ENCODE data around the gene TIMP1. TPM values are rescaled to one million over a fixed set of nuclear protein-coding genes. Genes with fewer than 3 reads are reported as not detected.

The TIMP1 gene
- total RNA-seq, 1 experiment from 2014 or later: 35.4 TPM

DNA sequence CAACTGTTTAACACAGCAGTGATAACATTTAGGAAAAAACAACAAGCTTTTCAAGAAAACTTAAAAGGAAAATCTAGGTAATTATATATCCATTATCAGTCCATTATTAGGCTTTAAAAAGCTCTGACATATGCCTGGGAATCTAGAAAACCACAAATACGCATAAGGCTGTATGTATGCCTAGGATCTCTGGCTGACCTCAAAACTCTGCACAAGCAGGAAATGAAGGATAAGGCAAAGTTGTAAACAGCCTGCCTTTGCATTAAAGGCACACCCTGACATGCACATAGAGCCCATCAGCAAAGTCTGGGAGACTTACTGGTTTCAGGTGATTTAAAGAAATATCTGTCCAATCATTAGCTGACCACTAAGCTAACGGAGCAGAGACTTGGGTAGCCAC is 14.0 kb downstream of the TIMP1 start:
- no peaks in the 10 kb centered on the region for H3K27me3 Mint-ChIP-seq (ENCODE audit: low read depth)
- TF ChIP-seq CBFB (CRISPR knock-in tag; IDR thresholded peaks at IDR 0.05; ENCODE audit: low read depth) (no peak), NFYB (CRISPR knock-in tag; conservative IDR thresholded peaks at IDR 0.05; ENCODE audit: low read depth) (no peak), SMAD4 (CRISPR knock-in tag; IDR thresholded peaks at IDR 0.05) (no peak), ESRRA (CRISPR knock-in tag; IDR thresholded peaks at IDR 0.05; ENCODE audit: borderline replicate concordance) (no peak), HMGA2 (CRISPR knock-in tag; IDR thresholded peaks at IDR 0.05) (no peak), RELA (CRISPR knock-in tag; IDR thresholded peaks at IDR 0.05; ENCODE audit: borderline replicate concordance) (no peak), JAZF1 (CRISPR knock-in tag; IDR thresholded peaks at IDR 0.05) (no peak)
- TF ChIP-seq, protein P1, sequence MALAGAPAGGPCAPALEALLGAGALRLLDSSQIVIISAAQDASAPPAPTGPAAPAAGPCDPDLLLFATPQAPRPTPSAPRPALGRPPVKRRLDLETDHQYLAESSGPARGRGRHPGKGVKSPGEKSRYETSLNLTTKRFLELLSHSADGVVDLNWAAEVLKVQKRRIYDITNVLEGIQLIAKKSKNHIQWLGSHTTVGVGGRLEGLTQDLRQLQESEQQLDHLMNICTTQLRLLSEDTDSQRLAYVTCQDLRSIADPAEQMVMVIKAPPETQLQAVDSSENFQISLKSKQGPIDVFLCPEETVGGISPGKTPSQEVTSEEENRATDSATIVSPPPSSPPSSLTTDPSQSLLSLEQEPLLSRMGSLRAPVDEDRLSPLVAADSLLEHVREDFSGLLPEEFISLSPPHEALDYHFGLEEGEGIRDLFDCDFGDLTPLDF (CRISPR knock-in tag; IDR thresholded peaks at IDR 0.05): no peak
- TF ChIP-seq, protein P2, sequence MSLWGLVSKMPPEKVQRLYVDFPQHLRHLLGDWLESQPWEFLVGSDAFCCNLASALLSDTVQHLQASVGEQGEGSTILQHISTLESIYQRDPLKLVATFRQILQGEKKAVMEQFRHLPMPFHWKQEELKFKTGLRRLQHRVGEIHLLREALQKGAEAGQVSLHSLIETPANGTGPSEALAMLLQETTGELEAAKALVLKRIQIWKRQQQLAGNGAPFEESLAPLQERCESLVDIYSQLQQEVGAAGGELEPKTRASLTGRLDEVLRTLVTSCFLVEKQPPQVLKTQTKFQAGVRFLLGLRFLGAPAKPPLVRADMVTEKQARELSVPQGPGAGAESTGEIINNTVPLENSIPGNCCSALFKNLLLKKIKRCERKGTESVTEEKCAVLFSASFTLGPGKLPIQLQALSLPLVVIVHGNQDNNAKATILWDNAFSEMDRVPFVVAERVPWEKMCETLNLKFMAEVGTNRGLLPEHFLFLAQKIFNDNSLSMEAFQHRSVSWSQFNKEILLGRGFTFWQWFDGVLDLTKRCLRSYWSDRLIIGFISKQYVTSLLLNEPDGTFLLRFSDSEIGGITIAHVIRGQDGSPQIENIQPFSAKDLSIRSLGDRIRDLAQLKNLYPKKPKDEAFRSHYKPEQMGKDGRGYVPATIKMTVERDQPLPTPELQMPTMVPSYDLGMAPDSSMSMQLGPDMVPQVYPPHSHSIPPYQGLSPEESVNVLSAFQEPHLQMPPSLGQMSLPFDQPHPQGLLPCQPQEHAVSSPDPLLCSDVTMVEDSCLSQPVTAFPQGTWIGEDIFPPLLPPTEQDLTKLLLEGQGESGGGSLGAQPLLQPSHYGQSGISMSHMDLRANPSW (CRISPR knock-in tag; conservative IDR thresholded peaks at IDR 0.05; ENCODE audit: low read depth): no peak
- TF ChIP-seq, protein P3, sequence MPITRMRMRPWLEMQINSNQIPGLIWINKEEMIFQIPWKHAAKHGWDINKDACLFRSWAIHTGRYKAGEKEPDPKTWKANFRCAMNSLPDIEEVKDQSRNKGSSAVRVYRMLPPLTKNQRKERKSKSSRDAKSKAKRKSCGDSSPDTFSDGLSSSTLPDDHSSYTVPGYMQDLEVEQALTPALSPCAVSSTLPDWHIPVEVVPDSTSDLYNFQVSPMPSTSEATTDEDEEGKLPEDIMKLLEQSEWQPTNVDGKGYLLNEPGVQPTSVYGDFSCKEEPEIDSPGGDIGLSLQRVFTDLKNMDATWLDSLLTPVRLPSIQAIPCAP (CRISPR knock-in tag; IDR thresholded peaks at IDR 0.05): no peak
- TF ChIP-seq, protein P4, sequence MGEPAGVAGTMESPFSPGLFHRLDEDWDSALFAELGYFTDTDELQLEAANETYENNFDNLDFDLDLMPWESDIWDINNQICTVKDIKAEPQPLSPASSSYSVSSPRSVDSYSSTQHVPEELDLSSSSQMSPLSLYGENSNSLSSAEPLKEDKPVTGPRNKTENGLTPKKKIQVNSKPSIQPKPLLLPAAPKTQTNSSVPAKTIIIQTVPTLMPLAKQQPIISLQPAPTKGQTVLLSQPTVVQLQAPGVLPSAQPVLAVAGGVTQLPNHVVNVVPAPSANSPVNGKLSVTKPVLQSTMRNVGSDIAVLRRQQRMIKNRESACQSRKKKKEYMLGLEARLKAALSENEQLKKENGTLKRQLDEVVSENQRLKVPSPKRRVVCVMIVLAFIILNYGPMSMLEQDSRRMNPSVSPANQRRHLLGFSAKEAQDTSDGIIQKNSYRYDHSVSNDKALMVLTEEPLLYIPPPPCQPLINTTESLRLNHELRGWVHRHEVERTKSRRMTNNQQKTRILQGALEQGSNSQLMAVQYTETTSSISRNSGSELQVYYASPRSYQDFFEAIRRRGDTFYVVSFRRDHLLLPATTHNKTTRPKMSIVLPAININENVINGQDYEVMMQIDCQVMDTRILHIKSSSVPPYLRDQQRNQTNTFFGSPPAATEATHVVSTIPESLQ (CRISPR knock-in tag; IDR thresholded peaks at IDR 0.05): no peak
- TF ChIP-seq, protein P5, sequence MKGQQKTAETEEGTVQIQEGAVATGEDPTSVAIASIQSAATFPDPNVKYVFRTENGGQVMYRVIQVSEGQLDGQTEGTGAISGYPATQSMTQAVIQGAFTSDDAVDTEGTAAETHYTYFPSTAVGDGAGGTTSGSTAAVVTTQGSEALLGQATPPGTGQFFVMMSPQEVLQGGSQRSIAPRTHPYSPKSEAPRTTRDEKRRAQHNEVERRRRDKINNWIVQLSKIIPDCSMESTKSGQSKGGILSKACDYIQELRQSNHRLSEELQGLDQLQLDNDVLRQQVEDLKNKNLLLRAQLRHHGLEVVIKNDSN (CRISPR knock-in tag; IDR thresholded peaks at IDR 0.05): no peak
- TF ChIP-seq, protein P6, sequence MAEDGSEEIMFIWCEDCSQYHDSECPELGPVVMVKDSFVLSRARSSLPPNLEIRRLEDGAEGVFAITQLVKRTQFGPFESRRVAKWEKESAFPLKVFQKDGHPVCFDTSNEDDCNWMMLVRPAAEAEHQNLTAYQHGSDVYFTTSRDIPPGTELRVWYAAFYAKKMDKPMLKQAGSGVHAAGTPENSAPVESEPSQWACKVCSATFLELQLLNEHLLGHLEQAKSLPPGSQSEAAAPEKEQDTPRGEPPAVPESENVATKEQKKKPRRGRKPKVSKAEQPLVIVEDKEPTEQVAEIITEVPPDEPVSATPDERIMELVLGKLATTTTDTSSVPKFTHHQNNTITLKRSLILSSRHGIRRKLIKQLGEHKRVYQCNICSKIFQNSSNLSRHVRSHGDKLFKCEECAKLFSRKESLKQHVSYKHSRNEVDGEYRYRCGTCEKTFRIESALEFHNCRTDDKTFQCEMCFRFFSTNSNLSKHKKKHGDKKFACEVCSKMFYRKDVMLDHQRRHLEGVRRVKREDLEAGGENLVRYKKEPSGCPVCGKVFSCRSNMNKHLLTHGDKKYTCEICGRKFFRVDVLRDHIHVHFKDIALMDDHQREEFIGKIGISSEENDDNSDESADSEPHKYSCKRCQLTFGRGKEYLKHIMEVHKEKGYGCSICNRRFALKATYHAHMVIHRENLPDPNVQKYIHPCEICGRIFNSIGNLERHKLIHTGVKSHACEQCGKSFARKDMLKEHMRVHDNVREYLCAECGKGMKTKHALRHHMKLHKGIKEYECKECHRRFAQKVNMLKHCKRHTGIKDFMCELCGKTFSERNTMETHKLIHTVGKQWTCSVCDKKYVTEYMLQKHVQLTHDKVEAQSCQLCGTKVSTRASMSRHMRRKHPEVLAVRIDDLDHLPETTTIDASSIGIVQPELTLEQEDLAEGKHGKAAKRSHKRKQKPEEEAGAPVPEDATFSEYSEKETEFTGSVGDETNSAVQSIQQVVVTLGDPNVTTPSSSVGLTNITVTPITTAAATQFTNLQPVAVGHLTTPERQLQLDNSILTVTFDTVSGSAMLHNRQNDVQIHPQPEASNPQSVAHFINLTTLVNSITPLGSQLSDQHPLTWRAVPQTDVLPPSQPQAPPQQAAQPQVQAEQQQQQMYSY (CRISPR knock-in tag; IDR thresholded peaks at IDR 0.05): no peak
- ATAC-seq (no peak), DNase-seq (ENCODE audit: low spot score) (no peak)
- peaks cover 4% of the 10 kb centered on the region; the same call in 1 of the 2 replicates for H3K36me3 Mint-ChIP-seq
- no peak overlapping the region for H3K27ac Mint-ChIP-seq
- CTCF ChIA-PET: interaction anchor here (1.0 to 1.2 kb wide), 2 partner anchors 11 to 14 kb away, joined by 3 to 4 read pairs; partner anchors contain the start of gene TIMP1
- H3K9me3 Mint-ChIP-seq: peaks cover 4% of the 10 kb centered on the region; the same call in 1 of the 2 replicates
- H3K4me3 Mint-ChIP-seq: no peak overlapping the region
- peaks cover 9% of the 10 kb centered on the region for H3K4me1 Mint-ChIP-seq
- POLR2A ChIA-PET: interaction anchor here (0.9 kb wide), 1 partner anchor 23 kb away, joined by 3 read pairs; no protein-coding TSS in a partner anchor

DNA sequence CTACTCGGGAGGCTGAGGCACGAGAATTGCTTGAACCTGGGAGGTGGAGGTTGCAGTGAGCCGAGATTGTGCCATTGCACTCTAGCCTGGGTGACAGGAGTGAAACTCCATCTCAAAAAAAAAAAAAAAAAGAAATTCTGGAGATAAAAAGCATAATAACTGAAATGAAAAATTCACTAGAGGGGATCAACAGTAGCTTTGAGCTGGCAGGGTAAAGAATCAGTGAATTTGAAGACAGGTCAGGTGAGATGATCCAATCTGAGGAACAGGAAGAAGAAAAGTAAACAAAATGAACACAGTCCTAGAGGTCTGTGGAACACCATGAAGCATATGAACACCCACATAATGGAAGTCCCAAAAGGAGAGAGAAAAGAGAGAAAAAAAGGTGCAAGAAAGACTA is 15.0 kb downstream of the TIMP1 start:
- ChIA-PET POLR2A (interaction anchor here (0.6 to 0.7 kb wide), 3 partner anchors 72 to 452 kb away, joined by 3 to 5 read pairs (median 5); partner anchors contain the start of gene RBM10), CTCF (no interaction called here)
- DNase-seq (ENCODE audit: low spot score) (no peak), ATAC-seq (no peak)
- H3K4me1 Mint-ChIP-seq: peaks cover 9% of the 10 kb centered on the region
- no peaks in the 10 kb centered on the region for H3K27me3 Mint-ChIP-seq (ENCODE audit: low read depth)
- peak overlapping the region; percentile 82; the same call in 1 of the 2 replicates for H3K27ac Mint-ChIP-seq
- H3K4me3 Mint-ChIP-seq: no peak overlapping the region
- peaks cover 4% of the 10 kb centered on the region; the same call in 1 of the 2 replicates for H3K9me3 Mint-ChIP-seq
- peaks cover 4% of the 10 kb centered on the region; the same call in 1 of the 2 replicates for H3K36me3 Mint-ChIP-seq
- TF ChIP-seq, protein P7, sequence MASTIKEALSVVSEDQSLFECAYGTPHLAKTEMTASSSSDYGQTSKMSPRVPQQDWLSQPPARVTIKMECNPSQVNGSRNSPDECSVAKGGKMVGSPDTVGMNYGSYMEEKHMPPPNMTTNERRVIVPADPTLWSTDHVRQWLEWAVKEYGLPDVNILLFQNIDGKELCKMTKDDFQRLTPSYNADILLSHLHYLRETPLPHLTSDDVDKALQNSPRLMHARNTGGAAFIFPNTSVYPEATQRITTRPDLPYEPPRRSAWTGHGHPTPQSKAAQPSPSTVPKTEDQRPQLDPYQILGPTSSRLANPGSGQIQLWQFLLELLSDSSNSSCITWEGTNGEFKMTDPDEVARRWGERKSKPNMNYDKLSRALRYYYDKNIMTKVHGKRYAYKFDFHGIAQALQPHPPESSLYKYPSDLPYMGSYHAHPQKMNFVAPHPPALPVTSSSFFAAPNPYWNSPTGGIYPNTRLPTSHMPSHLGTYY (CRISPR knock-in tag; IDR thresholded peaks at IDR 0.05): no peak
- TF ChIP-seq JUN (CRISPR knock-in tag; IDR thresholded peaks at IDR 0.05): no peak
- TF ChIP-seq SMAD4 (CRISPR knock-in tag; IDR thresholded peaks at IDR 0.05): no peak
- TF ChIP-seq, protein P8, sequence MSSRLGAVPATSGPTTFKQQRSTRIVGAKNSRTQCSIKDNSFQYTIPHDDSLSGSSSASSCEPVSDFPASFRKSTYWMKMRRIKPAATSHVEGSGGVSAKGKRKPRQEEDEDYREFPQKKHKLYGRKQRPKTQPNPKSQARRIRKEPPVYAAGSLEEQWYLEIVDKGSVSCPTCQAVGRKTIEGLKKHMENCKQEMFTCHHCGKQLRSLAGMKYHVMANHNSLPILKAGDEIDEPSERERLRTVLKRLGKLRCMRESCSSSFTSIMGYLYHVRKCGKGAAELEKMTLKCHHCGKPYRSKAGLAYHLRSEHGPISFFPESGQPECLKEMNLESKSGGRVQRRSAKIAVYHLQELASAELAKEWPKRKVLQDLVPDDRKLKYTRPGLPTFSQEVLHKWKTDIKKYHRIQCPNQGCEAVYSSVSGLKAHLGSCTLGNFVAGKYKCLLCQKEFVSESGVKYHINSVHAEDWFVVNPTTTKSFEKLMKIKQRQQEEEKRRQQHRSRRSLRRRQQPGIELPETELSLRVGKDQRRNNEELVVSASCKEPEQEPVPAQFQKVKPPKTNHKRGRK (CRISPR knock-in tag; IDR thresholded peaks at IDR 0.05; ENCODE audit: borderline replicate concordance): no peak
- TF ChIP-seq, protein P9, sequence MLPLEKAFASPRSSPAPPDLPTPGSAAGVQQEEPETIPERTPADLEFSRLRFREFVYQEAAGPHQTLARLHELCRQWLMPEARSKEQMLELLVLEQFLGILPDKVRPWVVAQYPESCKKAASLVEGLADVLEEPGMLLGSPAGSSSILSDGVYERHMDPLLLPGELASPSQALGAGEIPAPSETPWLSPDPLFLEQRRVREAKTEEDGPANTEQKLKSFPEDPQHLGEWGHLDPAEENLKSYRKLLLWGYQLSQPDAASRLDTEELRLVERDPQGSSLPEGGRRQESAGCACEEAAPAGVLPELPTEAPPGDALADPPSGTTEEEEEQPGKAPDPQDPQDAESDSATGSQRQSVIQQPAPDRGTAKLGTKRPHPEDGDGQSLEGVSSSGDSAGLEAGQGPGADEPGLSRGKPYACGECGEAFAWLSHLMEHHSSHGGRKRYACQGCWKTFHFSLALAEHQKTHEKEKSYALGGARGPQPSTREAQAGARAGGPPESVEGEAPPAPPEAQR (CRISPR knock-in tag; IDR thresholded peaks at IDR 0.05): no peak
- TF ChIP-seq KAT7 (CRISPR knock-in tag; IDR thresholded peaks at IDR 0.05; ENCODE audit: borderline replicate concordance): no peak
- no peak for TF ChIP-seq JAZF1 (CRISPR knock-in tag; IDR thresholded peaks at IDR 0.05)

Measured in WTC11 (cell line).